ENCODE data around the gene GTF3C4. TPM values are rescaled to one million over a fixed set of nuclear protein-coding genes. Genes with fewer than 3 reads are reported as not detected.

GTF3C4 gene
- total and polyA plus RNA-seq, 4 donors, result 3.1 to 18.7 (median 10.8) TPM

DNA sequence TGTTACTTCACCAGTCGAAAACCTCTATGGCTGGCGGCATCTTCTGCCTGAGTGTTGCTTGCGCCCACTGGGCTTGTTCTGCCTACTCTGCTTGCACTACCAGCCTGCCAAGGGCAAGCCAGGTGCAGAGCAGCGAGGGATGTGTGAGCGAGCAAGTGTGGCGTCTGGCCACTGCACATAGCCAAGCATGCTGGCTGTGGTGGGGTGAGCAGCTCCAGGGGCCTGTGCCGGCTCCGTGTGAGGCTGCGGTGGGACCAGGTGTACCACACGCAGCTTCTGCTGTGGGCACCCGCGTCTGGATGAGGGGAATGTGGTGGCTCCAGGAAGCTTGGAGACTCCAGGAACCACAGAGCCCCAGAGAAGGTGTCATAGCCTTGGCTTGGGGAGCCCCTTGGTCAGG lies 51.4 kb downstream of the GTF3C4 start:
- ATAC-seq (ENCODE audit: insufficient read depth, low FRiP score), result no peak
- Histone ChIP-seq H3K9me3 (ENCODE audit: control insufficient read depth in 4 of 4, insufficient read depth in 3 of 4, low read length in 3 of 4) (peaks cover 0 to 2% (median 0%) of the 10 kb centered on the region in 4 donors), H3K36me3 (ENCODE audit: control insufficient read depth in 4 of 4, insufficient read depth in 4 of 4, low read length in 4 of 4) (no peaks in the 10 kb centered on the region), H3K4me1 (ENCODE audit: control insufficient read depth in 5 of 5, insufficient read depth in 5 of 5, low read length in 5 of 5) (no peaks in the 10 kb centered on the region), H3K9ac (ENCODE audit: insufficient read depth in 1 of 2, low read length in 2 of 2) (no peak overlapping the region), H3K27me3 (ENCODE audit: control insufficient read depth in 3 of 3, insufficient read depth in 3 of 3, low read length in 2 of 3) (no peaks in the 10 kb centered on the region), H3K4me3 (no peak overlapping the region), H3K27ac (ENCODE audit: low read depth in 1 of 2, low read length in 1 of 2) (no peak overlapping the region)
- 85 to 92% methylated on average over 12 of the region's 12 CpGs for WGBS, 2 donors
- no peak for DNase-seq
- TF ChIP-seq, protein P1, sequence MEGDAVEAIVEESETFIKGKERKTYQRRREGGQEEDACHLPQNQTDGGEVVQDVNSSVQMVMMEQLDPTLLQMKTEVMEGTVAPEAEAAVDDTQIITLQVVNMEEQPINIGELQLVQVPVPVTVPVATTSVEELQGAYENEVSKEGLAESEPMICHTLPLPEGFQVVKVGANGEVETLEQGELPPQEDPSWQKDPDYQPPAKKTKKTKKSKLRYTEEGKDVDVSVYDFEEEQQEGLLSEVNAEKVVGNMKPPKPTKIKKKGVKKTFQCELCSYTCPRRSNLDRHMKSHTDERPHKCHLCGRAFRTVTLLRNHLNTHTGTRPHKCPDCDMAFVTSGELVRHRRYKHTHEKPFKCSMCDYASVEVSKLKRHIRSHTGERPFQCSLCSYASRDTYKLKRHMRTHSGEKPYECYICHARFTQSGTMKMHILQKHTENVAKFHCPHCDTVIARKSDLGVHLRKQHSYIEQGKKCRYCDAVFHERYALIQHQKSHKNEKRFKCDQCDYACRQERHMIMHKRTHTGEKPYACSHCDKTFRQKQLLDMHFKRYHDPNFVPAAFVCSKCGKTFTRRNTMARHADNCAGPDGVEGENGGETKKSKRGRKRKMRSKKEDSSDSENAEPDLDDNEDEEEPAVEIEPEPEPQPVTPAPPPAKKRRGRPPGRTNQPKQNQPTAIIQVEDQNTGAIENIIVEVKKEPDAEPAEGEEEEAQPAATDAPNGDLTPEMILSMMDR (IDR thresholded peaks at IDR 0.05; ENCODE audit: control extremely low read depth, extremely low read depth), result no peak

- no peaks in the 10 kb centered on the region for H3K27me3 ChIP-seq (ENCODE audit: control insufficient read depth in 3 of 3, insufficient read depth in 3 of 3, low read length in 2 of 3)
- WGBS, 2 donors, result 90% methylated on average over 16 of the region's 16 CpGs
- H3K36me3 ChIP-seq (ENCODE audit: control insufficient read depth in 4 of 4, insufficient read depth in 4 of 4, low read length in 4 of 4), result no peaks in the 10 kb centered on the region
- peaks cover 0 to 2% (median 0%) of the 10 kb centered on the region in 4 donors for H3K9me3 ChIP-seq (ENCODE audit: control insufficient read depth in 4 of 4, insufficient read depth in 3 of 4, low read length in 3 of 4)
- no peak for DNase-seq
- H3K27ac ChIP-seq (ENCODE audit: low read depth in 1 of 2, low read length in 1 of 2), result no peak overlapping the region
- no peaks in the 10 kb centered on the region for H3K4me1 ChIP-seq (ENCODE audit: control insufficient read depth in 5 of 5, insufficient read depth in 5 of 5, low read length in 5 of 5)
- ATAC-seq (ENCODE audit: insufficient read depth, low FRiP score), result no peak
- no peak overlapping the region for H3K4me3 ChIP-seq
- TF ChIP-seq, protein P1 (IDR thresholded peaks at IDR 0.05; ENCODE audit: control extremely low read depth, extremely low read depth), result no peak
- no peak overlapping the region for H3K9ac ChIP-seq (ENCODE audit: insufficient read depth in 1 of 2, low read length in 2 of 2)
These were observed 52.4 kb downstream of the GTF3C4 start for GRCh38 chr9:132722564-132723065.

GRCh38 chr9:132723809-132724208 lies 53.5 kb downstream of the GTF3C4 start:
- TF ChIP-seq, protein P1 (IDR thresholded peaks at IDR 0.05; ENCODE audit: control extremely low read depth, extremely low read depth), result no peak
- Histone ChIP-seq H3K4me3 (no peak overlapping the region), H3K27me3 (ENCODE audit: control insufficient read depth in 3 of 3, insufficient read depth in 3 of 3, low read length in 2 of 3) (peaks cover 0 to 3% (median 0%) of the 10 kb centered on the region in 3 donors), H3K9ac (ENCODE audit: insufficient read depth in 1 of 2, low read length in 2 of 2) (no peak overlapping the region), H3K36me3 (ENCODE audit: control insufficient read depth in 4 of 4, insufficient read depth in 4 of 4, low read length in 4 of 4) (no peaks in the 10 kb centered on the region), H3K4me1 (ENCODE audit: control insufficient read depth in 5 of 5, insufficient read depth in 5 of 5, low read length in 5 of 5) (no peaks in the 10 kb centered on the region), H3K27ac (ENCODE audit: low read depth in 1 of 2, low read length in 1 of 2) (no peak overlapping the region), H3K9me3 (ENCODE audit: control insufficient read depth in 4 of 4, insufficient read depth in 3 of 4, low read length in 3 of 4) (peaks cover 0 to 2% (median 0%) of the 10 kb centered on the region in 4 donors)
- WGBS, 2 donors, result 89 to 92% methylated on average over 4 of the region's 4 CpGs
- DNase-seq, result no peak
- ATAC-seq (ENCODE audit: insufficient read depth, low FRiP score), result no peak

GRCh38 chr9:132725306-132725705 lies 55.0 kb downstream of the GTF3C4 start:
- WGBS, 2 donors, result 93 to 96% methylated on average over 13 of the region's 13 CpGs
- no peak for ATAC-seq (ENCODE audit: insufficient read depth, low FRiP score)
- H3K9ac ChIP-seq (ENCODE audit: insufficient read depth in 1 of 2, low read length in 2 of 2), result no peak overlapping the region

More at GRCh38 chr9:132725306-132725705, 55.0 kb downstream of the GTF3C4 start:
- no peak for DNase-seq
- Histone ChIP-seq H3K36me3 (ENCODE audit: control insufficient read depth in 4 of 4, insufficient read depth in 4 of 4, low read length in 4 of 4) (no peaks in the 10 kb centered on the region), H3K27ac (ENCODE audit: low read depth in 1 of 2, low read length in 1 of 2) (no peak overlapping the region), H3K9me3 (ENCODE audit: control insufficient read depth in 4 of 4, insufficient read depth in 3 of 4, low read length in 3 of 4) (peaks cover 0 to 2% (median 0%) of the 10 kb centered on the region in 4 donors), H3K4me3 (no peak overlapping the region), H3K4me1 (ENCODE audit: control insufficient read depth in 5 of 5, insufficient read depth in 5 of 5, low read length in 5 of 5) (no peaks in the 10 kb centered on the region), H3K27me3 (ENCODE audit: control insufficient read depth in 3 of 3, insufficient read depth in 3 of 3, low read length in 2 of 3) (peaks cover 0 to 3% (median 0%) of the 10 kb centered on the region in 3 donors)
- TF ChIP-seq, protein P1 (IDR thresholded peaks at IDR 0.05; ENCODE audit: control extremely low read depth, extremely low read depth), result no peak
